Smooth muscle cell (in vitro differentiated cells): ENCODE results near the gene CCDC59. TPM values are rescaled to one million over a fixed set of nuclear protein-coding genes. Genes with fewer than 3 reads are reported as not detected.
A peak's percentile ranks its signal among the peaks of the same experiment; 100 is the strongest.

Experiments used
- DNase-seq: peaks from one replicate; lab custom pipeline; 2025; ENCODE audit not compliant: unreplicated experiment; lab: John Stamatoyannopoulos, UW
- H2AFZ ChIP-seq: fragments of 200-600 bp; sonication (generic); 2 replicates; pipeline ENCODE4 v1.6.0; 2016; ENCODE audit warnings: antibody characterized with exemption, low read depth, mild to moderate bottlenecking
- H3F3A ChIP-seq: fragments of 200-600 bp; sonication (generic); 2 replicates; pipeline ENCODE4 v1.6.0; 2017; ENCODE audit warnings: antibody characterized with exemption, low read depth
- H3K27ac ChIP-seq: fragments of 200-600 bp; sonication (generic); 2 replicates; pipeline ENCODE4 v1.5.1; 2016; ENCODE audit warnings: low read depth, mild to moderate bottlenecking
- H3K27me3 ChIP-seq: fragments of 200-600 bp; sonication (generic); 2 replicates; pipeline ENCODE4 v1.6.1; 2016; ENCODE audit warnings: low read depth, mild to moderate bottlenecking
- H3K36me3 ChIP-seq: fragments of 200-600 bp; sonication (generic); 2 replicates; pipeline ENCODE4 v1.5.1; 2016; ENCODE audit warnings: low read depth
- H3K4me1 ChIP-seq: fragments of 200-600 bp; sonication (generic); 2 replicates; pipeline ENCODE4 v1.5.1; 2016; ENCODE audit warnings: low read depth
- H3K4me2 ChIP-seq: fragments of 200-600 bp; sonication (generic); 2 replicates; pipeline ENCODE4 v1.6.0; 2016; ENCODE audit warnings: mild to moderate bottlenecking
- H3K4me3 ChIP-seq: fragments of 200-600 bp; sonication (generic); 2 replicates; pipeline ENCODE4 v1.5.1; 2016; ENCODE audit warnings: mild to moderate bottlenecking
- H3K79me2 ChIP-seq: fragments of 200-600 bp; sonication (generic); 2 replicates; pipeline ENCODE4 v1.6.0; 2016; ENCODE audit warnings: low read depth, mild to moderate bottlenecking
- H3K9ac ChIP-seq: fragments of 200-600 bp; sonication (generic); 2 replicates; pipeline ENCODE4 v1.6.0; 2016; ENCODE audit warnings: low read depth
- H3K9me3 ChIP-seq: fragments of 200-600 bp; sonication (generic); replicated peaks from 2 replicates; pipeline ENCODE4 v1.5.1; 2016; ENCODE audit warnings: low read depth
- H4K20me1 ChIP-seq: fragments of 200-600 bp; sonication (generic); 2 replicates; pipeline ENCODE4 v1.6.0; 2016; ENCODE audit warnings: low read depth
- CTCF ChIP-seq: fragments of 200-600 bp; sonication (generic); IDR thresholded peaks from 2 replicates; pipeline ENCODE4 v1.5.1; 2017; ENCODE audit warnings: borderline replicate concordance, mild to moderate bottlenecking, antibody characterized with exemption; ENCODE audit not compliant: insufficient read depth, poor library complexity, severe bottlenecking
- WGBS: methylation state at CpG from one replicate; pipeline ENCODE4 v1.1.7; 2016; ENCODE audit warnings: low lambda C conversion rate; 5-methylcytosine and 5-hydroxymethylcytosine counted together
- polyA plus RNA-seq: library from polyadenylated mRNA; unstranded; fragments of >200 nt; fragmentation: Nextera tagmentation; extraction: Ambion mirVana; gene quantifications from 2 replicates; pipeline ENCODE4 v1.2.1, GENCODE V29; 2016
- total RNA-seq: library from RNA; depleted of rRNA; stranded (reverse); fragments of >200 nt; gene quantifications from 2 replicates; pipeline ENCODE4 v1.2.3, GENCODE V29; 2014

Gene CCDC59
- total and polyA plus RNA-seq, 2 experiments from 2014 or later: 50.6 to 88.5 TPM

DNA sequence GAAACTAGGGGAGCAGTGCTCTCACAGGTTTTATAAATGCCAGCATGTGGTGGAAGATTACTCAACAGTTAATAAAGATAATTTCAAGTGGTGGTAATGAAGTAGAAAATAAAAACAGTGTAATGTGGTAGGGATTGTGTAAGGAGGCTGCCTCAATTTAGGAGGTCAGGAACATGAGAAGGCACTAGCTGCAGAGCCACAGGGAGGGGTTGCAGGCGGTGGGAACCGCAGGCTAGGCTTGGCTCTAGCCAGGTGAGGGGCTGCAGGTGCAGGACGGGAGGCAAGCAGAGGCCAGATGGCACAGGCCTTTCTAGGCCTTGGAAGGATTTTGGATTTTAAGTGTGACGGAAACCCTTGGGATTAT, 910 bp upstream of the CCDC59 start:
- no peak for DNase-seq
- H3K27me3 ChIP-seq: no peaks in the 10 kb centered on the region
- H3K79me2 ChIP-seq: peaks cover 35% of the 10 kb centered on the region
- no peaks in the 10 kb centered on the region for H4K20me1 ChIP-seq
- H3K4me1 ChIP-seq: peaks cover 16% of the 10 kb centered on the region
- no peaks in the 10 kb centered on the region for H3K9me3 ChIP-seq
- H3K27ac ChIP-seq: peak overlapping the region; percentile 97
- peaks cover 10% of the 10 kb centered on the region for H3K36me3 ChIP-seq
- no peaks in the 10 kb centered on the region for H3F3A ChIP-seq
- WGBS: 26% methylated on average over 4 of the region's 4 CpGs
- H2AFZ ChIP-seq: peak overlapping the region; percentile 98
- H3K4me2 ChIP-seq: peak overlapping the region; percentile 91
- no peak for TF ChIP-seq CTCF
- peak overlapping the region; percentile 87 for H3K4me3 ChIP-seq
- H3K9ac ChIP-seq: peak overlapping the region; percentile 100

- H3K9me3 ChIP-seq: no peaks in the 10 kb centered on the region
- peak overlapping the region; percentile 87 for H3K4me3 ChIP-seq
- peaks cover 15% of the 10 kb centered on the region for H3K36me3 ChIP-seq
- DNase-seq: no peak
- peak overlapping the region; percentile 97 for H3K27ac ChIP-seq
- H3K4me1 ChIP-seq: peaks cover 16% of the 10 kb centered on the region
- no peaks in the 10 kb centered on the region for H4K20me1 ChIP-seq
- H3K27me3 ChIP-seq: no peaks in the 10 kb centered on the region
- 3% methylated on average over 10 of the region's 10 CpGs for WGBS
- TF ChIP-seq CTCF: no peak
- H3F3A ChIP-seq: no peaks in the 10 kb centered on the region
- peak overlapping the region; percentile 99 for H3K4me2 ChIP-seq
- peak overlapping the region; percentile 100 for H3K9ac ChIP-seq
- peak overlapping the region; percentile 83 for H2AFZ ChIP-seq
- peaks cover 35% of the 10 kb centered on the region for H3K79me2 ChIP-seq
Observed at GRCh38 chr12:82357845-82358199, 365 bp downstream of the CCDC59 start.

GRCh38 chr12:82357340-82357739, 847 bp downstream of the CCDC59 start:
- peak overlapping the region; percentile 99 for H3K4me2 ChIP-seq
- no peaks in the 10 kb centered on the region for H3K27me3 ChIP-seq
- peak overlapping the region; percentile 83 for H2AFZ ChIP-seq
- TF ChIP-seq CTCF: no peak
- peaks cover 15% of the 10 kb centered on the region for H3K36me3 ChIP-seq
- peak overlapping the region; percentile 100 for H3K9ac ChIP-seq
- no peaks in the 10 kb centered on the region for H3K9me3 ChIP-seq
- DNase-seq: no peak
- H4K20me1 ChIP-seq: no peaks in the 10 kb centered on the region
- H3K79me2 ChIP-seq: peaks cover 35% of the 10 kb centered on the region
- H3K4me3 ChIP-seq: peak overlapping the region; percentile 87
- H3F3A ChIP-seq: no peaks in the 10 kb centered on the region
- peaks cover 16% of the 10 kb centered on the region for H3K4me1 ChIP-seq
- H3K27ac ChIP-seq: peak overlapping the region; percentile 97
- 61% methylated on average over 4 of the region's 4 CpGs for WGBS

DNA sequence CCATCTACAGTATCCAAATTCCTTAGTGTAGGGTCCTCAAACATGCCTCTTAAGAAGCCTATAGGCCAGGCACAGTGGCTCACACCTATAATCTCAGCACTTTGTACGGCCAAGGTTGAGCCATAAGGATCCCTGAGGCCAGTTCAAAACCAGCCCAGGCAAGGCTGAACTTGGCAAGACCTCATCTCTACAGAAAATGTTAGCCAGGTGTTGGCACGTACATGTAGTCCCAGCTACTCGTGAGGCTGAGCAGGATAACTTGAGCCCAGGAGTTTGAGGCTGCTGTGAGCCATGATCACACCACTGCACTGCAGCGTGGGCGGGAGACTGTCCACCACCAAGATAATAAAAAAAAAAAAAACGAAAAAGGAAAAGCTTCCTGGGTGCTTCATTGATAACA, 6.8 kb downstream of the CCDC59 start:
- peaks cover 13% of the 10 kb centered on the region for H3K36me3 ChIP-seq
- no peak overlapping the region for H3K4me3 ChIP-seq
- TF ChIP-seq CTCF: no peak
- H3K27ac ChIP-seq: no peak overlapping the region
- H3K9ac ChIP-seq: no peak overlapping the region
- H3K27me3 ChIP-seq: no peaks in the 10 kb centered on the region
- DNase-seq: no peak
- no peak overlapping the region for H3K4me2 ChIP-seq
- H3F3A ChIP-seq: no peaks in the 10 kb centered on the region
- no peaks in the 10 kb centered on the region for H4K20me1 ChIP-seq
- WGBS: 94% methylated on average over 6 of the region's 6 CpGs
- H2AFZ ChIP-seq: no peak overlapping the region
- H3K9me3 ChIP-seq: no peaks in the 10 kb centered on the region
- H3K79me2 ChIP-seq: peaks cover 10% of the 10 kb centered on the region
- H3K4me1 ChIP-seq: peaks cover under 1% of the 10 kb centered on the region
